Mucosa of descending colon (tissue), 3 donors: Measurements from ENCODE around the gene OR7G3. TPM values are rescaled to one million over a fixed set of nuclear protein-coding genes. Genes with fewer than 3 reads are reported as not detected.

ENCODE experiments used
- ATAC-seq: fragments of 200-7000 bp; cut with Tn5 transposase; one replicate; pipeline ENCODE4 v1.9.1; 2020; ENCODE audit warnings: mild to moderate bottlenecking, moderate library complexity
- DNase-seq, 3 donors: peaks; one replicate each; pipeline ENCODE4 v3.0.0-alpha.2; 2020
- H3K36me3 ChIP-seq: fragments of 200-600 bp; one replicate; pipeline ENCODE4 v1.8.0; 2021; ENCODE audit warnings: low read depth, mild to moderate bottlenecking
- H3K4me1 ChIP-seq: fragments of 200-600 bp; one replicate; pipeline ENCODE4 v1.8.0; 2021; ENCODE audit warnings: low read depth, mild to moderate bottlenecking
- H3K4me3 ChIP-seq: fragments of 200-600 bp; one replicate; pipeline ENCODE4 v1.8.0; 2021; ENCODE audit warnings: mild to moderate bottlenecking
- H3K9me3 ChIP-seq: fragments of 200-600 bp; one replicate; pipeline ENCODE4 v1.8.0; 2021; ENCODE audit warnings: mild to moderate bottlenecking
- CTCF ChIP-seq: fragments of 200-600 bp; IDR thresholded peaks from one replicate; pipeline ENCODE4 v1.8.0; 2022; ENCODE audit warnings: antibody characterized with exemption, mild to moderate bottlenecking
- intact Hi-C, 2 donors: fragments of 100-400 bp; cut with DNase I in 1 of 2; cut with micrococcal nuclease in 1 of 2; formaldehyde crosslinking; loops; one replicate each; pipeline versions ENCODE4 v1.11.0 to v1.11.1; 2022; cut with DNase I, micrococcal nuclease
- long read RNA-seq, 2 donors: library from polyadenylated mRNA; unstranded; transcript quantifications; one replicate each; pipeline ENCODE4 v2.0.0, GENCODE V29; 2019 to 2021
- total RNA-seq, 3 donors: library from RNA; stranded (reverse); fragmentation: NEBNext Ultra II Directional in 2 of 3; extraction: Animal tissue kit (Norgen Biotek cat#: 25700) in 2 of 3; gene quantifications; one replicate each; pipeline versions ENCODE4 v1.2.1 to v1.2.4, GENCODE V29; 2021 to 2023
- donor health status: DM: no; HTN: no; CAD: no; lungs with moderate emphysema.
- donor health status: DM: no; HTN: no; CAD: no.
- donor health status: DM: no; HTN: yes; CAD: no.

Gene OR7G3
- total RNA-seq, result not detected
- long read RNA-seq, donor 1, result 0 reads
- long read RNA-seq, donor 2, result 0 reads

- no peaks in the 10 kb centered on the region for H3K4me1 ChIP-seq
- no peak for ATAC-seq
- no peaks in the 10 kb centered on the region for H3K36me3 ChIP-seq
- H3K9me3 ChIP-seq, result no peaks in the 10 kb centered on the region
- no peak for DNase-seq
- no peak for TF ChIP-seq CTCF
- no peak within 1 kb of the TSS for H3K4me3 ChIP-seq
- intact Hi-C loops, result no loop called here
Measured at GRCh38 chr19:9126900-9127405, at the start of gene OR7G3. TSS of gene OR7G3 (minus strand) at chr19:9126950. CDS start at chr19:9126950, 0 bp downstream.

GRCh38 chr19:9175326-9175725 lies 48.6 kb upstream of the OR7G3 start:
- intact Hi-C loops, result no loop called here
- Histone ChIP-seq H3K4me3 (no peak overlapping the region), H3K36me3 (no peaks in the 10 kb centered on the region), H3K9me3 (no peaks in the 10 kb centered on the region), H3K4me1 (no peaks in the 10 kb centered on the region)
- no peak for DNase-seq
- TF ChIP-seq CTCF, result no peak
- no peak for ATAC-seq

GRCh38 chr19:9171393-9171991 lies 44.7 kb upstream of the OR7G3 start:
- no peak for TF ChIP-seq CTCF
- intact Hi-C loops, result no loop called here
- no peak for DNase-seq
- no peaks in the 10 kb centered on the region for H3K36me3 ChIP-seq
- no peak for ATAC-seq
- no peak overlapping the region for H3K4me3 ChIP-seq
- no peaks in the 10 kb centered on the region for H3K9me3 ChIP-seq
- H3K4me1 ChIP-seq, result no peaks in the 10 kb centered on the region

- no peaks in the 10 kb centered on the region for H3K36me3 ChIP-seq
- intact Hi-C loops, result no loop called here
- no peak overlapping the region for H3K4me3 ChIP-seq
- H3K4me1 ChIP-seq, result no peaks in the 10 kb centered on the region
- ATAC-seq (no peak), DNase-seq (peak in 1 of 3 donors; percentile 6)
- TF ChIP-seq CTCF, result no peak
- no peaks in the 10 kb centered on the region for H3K9me3 ChIP-seq
Measured at GRCh38 chr19:9166846-9167245, 40.1 kb upstream of the OR7G3 start.

GRCh38 chr19:9165261-9165660 lies 38.5 kb upstream of the OR7G3 start:
- ATAC-seq, result no peak
- H3K4me1 ChIP-seq, result no peaks in the 10 kb centered on the region
- no peak for TF ChIP-seq CTCF
- intact Hi-C loops, result no loop called here
- peaks cover 13% of the 10 kb centered on the region for H3K9me3 ChIP-seq
- no peak overlapping the region for H3K4me3 ChIP-seq
- H3K36me3 ChIP-seq, result peaks cover 13% of the 10 kb centered on the region
- DNase-seq, result no peak
